ENCODE measurements around the gene EPHA10.

The EPHA10 gene

GRCh38 chr1:37705399-37705798 is 59.5 kb downstream of the EPHA10 start:
- no peak for TF ChIP-seq CTCF (IDR thresholded peaks at IDR 0.05; ENCODE audit: control extremely low read depth, extremely low read depth, low read depth, missing control alignments)
- ChIA-PET CTCF (interaction anchor here (1.9 kb wide), 1 partner anchor 155 kb away, joined by 5 read pairs; no protein-coding TSS in a partner anchor), POLR2A (no interaction called here)
- no peak for DNase-seq (ENCODE audit: extremely low spot score)

- DNase-seq (ENCODE audit: extremely low spot score) = no peak
- ChIA-PET CTCF (no interaction called here), POLR2A (no interaction called here)
Measured at GRCh38 chr1:37704966-37705365, 60.0 kb downstream of the EPHA10 start.

GRCh38 chr1:37703061-37703460 is 61.9 kb downstream of the EPHA10 start:
- POLR2A ChIA-PET = no interaction called here

More at GRCh38 chr1:37704966-37705365, 60.0 kb downstream of the EPHA10 start:
- no peak for TF ChIP-seq CTCF (IDR thresholded peaks at IDR 0.05; ENCODE audit: control extremely low read depth, extremely low read depth, low read depth, missing control alignments)

GRCh38 chr1:37701051-37701450 is 63.9 kb downstream of the EPHA10 start:
- no peak for TF ChIP-seq CTCF (IDR thresholded peaks at IDR 0.05; ENCODE audit: control extremely low read depth, extremely low read depth, low read depth, missing control alignments)
- CTCF ChIA-PET = interaction anchor here (1.0 to 3.0 kb wide), 2 partner anchors 9 to 19 kb away, joined by 4 to 10 read pairs; no protein-coding TSS in a partner anchor
- POLR2A ChIA-PET = no interaction called here
- DNase-seq (ENCODE audit: extremely low spot score) = no peak

More at GRCh38 chr1:37703061-37703460, 61.9 kb downstream of the EPHA10 start:
- CTCF ChIA-PET = interaction anchor here (1.3 kb wide), 1 partner anchor 8 kb away, joined by 4 read pairs; no protein-coding TSS in a partner anchor
- DNase-seq (ENCODE audit: extremely low spot score) = no peak
- no peak for TF ChIP-seq CTCF (IDR thresholded peaks at IDR 0.05; ENCODE audit: control extremely low read depth, extremely low read depth, low read depth, missing control alignments)

- ChIA-PET CTCF (interaction anchor here (0.8 to 3.0 kb wide), 3 partner anchors 11 to 96 kb away, joined by 3 to 10 read pairs (median 4); no protein-coding TSS in a partner anchor), POLR2A (interaction anchor here (0.6 kb wide), 1 partner anchor 233 kb away, joined by 5 read pairs; no protein-coding TSS in a partner anchor)
- no peak for TF ChIP-seq CTCF (IDR thresholded peaks at IDR 0.05; ENCODE audit: control extremely low read depth, extremely low read depth, low read depth, missing control alignments)
- no peak for DNase-seq (ENCODE audit: extremely low spot score)
Measured at GRCh38 chr1:37699147-37699546, 65.8 kb downstream of the EPHA10 start.

- ChIA-PET CTCF (no interaction called here), POLR2A (no interaction called here)
- TF ChIP-seq CTCF (IDR thresholded peaks at IDR 0.05; ENCODE audit: control extremely low read depth, extremely low read depth, low read depth, missing control alignments) = no peak
- DNase-seq (ENCODE audit: extremely low spot score) = no peak
Measured at GRCh38 chr1:37697737-37698136, 67.2 kb downstream of the EPHA10 start.
